Measurements from ENCODE around the gene TMEM91.
A peak's percentile ranks its signal among the peaks of the same experiment; 100 is the strongest.
"Not testable (repeated sequence)": the region's sequence is repeated elsewhere in the genome, so short reads cannot be mapped to it uniquely, and the experiment has no call there.

The TMEM91 gene

GRCh38 chr19:41376241-41376997 is at the start of gene TMEM91:
TMEM91 (plus strand) TSS chr19:41376533; CDS start chr19:41378310, 1,777 bp downstream.
- DNase-seq (ENCODE audit: low spot score), result no peak

DNA sequence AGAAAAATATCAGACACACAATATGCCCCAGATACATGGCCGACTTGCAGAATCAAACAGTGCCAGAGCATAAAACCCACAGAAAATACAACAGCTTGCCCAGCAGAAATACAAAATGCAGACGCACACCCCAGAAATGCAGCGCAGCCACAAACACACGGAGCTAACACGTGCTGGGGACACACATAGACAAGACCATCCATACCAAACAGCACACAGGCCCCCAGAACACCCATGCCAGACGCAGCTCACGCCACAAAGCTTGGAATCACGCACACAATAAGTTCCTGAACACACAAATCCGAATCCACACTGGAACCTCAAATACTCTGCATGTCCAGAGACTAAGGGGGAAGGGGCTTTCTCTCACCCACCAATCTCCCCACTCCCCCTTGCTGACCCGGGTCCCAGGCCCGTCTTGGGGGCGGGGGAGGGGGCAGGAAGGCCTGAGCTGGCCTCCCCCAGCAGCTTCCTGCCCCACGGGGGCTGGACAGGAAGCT is 49.2 kb upstream of the TMEM91 start:
- DNase-seq (ENCODE audit: low spot score), result no peak

- DNase-seq (ENCODE audit: low spot score), result no peak
Observed at GRCh38 chr19:41327576-41328156, 48.7 kb upstream of the TMEM91 start.

- no peak for DNase-seq (ENCODE audit: low spot score)
Observed at GRCh38 chr19:41328157-41328841, 48.0 kb upstream of the TMEM91 start.

DNA sequence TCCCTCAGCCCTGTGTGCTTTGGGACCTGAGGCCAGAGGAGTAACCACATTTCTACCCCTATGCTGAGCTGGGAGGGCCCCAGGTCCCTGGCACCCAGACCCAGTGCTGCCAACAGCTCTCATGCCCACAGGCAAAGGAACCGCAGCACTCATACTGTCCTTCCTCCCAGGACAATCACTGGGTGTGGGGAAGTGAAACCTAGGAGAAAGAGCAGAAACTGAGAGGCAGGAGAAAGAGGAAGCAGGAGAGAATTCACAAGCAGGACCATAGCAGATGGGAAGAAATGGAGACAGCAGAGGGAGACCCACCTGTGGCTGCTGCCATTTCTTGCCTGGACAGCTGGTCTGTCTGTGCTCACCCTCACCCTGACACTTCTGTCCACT is 47.5 kb upstream of the TMEM91 start:
- no peak for DNase-seq (ENCODE audit: low spot score)

DNA sequence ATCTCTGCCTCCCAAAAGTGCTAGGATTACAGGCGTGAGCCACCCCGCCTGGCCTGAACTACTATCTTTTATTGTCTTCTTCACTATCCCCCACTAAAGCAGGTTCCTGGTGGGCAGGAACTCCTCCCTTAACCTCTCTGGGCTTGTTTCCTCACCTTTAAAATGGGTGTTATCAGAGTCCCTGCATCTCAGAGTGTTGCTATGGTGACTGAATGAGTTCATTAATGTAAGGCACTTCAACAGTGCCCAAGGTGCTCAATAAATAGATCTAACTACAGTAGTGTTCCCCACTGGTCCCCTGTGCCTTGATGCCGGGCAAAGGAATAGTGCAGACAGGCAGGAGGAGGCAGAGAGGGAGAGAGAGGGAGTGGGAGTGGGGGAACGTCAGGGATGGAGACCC is 45.9 kb upstream of the TMEM91 start:
- DNase-seq (ENCODE audit: low spot score), result no peak

GRCh38 chr19:41330946-41331678 is 45.2 kb upstream of the TMEM91 start:
- DNase-seq (ENCODE audit: low spot score), result no peak

DNA sequence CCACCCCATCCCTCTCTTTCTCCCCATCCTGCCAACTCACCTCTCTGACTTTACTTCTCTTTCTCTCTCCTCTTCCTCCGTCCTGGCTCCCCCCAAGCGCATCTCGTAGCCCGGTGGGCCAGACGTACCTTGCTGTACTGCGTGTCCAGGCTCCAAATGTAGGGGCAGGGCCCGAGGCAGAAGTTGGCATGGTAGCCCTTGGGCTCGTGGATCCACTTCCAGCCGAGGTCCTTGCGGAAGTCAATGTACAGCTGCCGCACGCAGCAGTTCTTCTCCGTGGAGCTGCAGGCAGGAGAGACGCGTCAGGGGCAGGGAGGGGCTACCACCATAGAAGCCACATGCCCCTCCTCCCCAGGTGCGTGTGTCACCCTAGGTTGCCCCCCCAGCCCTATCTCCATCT is 44.3 kb upstream of the TMEM91 start:
- no peak for DNase-seq (ENCODE audit: low spot score)

DNA sequence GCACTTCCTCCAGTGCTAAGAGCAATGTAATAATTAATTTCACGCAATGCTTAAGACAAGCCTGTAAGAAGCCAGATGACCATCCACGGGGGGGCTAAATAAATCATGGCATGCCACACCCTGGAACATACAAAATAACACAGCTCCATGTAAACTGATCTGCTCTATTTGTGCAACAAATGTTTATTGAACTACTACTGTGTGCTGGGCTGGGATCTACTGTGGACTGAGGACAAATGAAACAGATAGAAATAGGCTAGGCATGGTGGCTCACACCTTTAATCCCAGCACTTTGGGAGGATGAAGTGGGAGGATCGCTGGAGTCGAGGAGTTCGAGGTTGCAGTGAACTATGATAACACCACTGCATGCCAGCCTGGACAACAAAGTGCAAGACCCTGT is 43.9 kb upstream of the TMEM91 start:
- no peak for DNase-seq (ENCODE audit: low spot score)

- DNase-seq (ENCODE audit: low spot score), result no peak
Observed at GRCh38 chr19:41334793-41335192, 41.5 kb upstream of the TMEM91 start.

- no peak for DNase-seq (ENCODE audit: low spot score)
Observed at GRCh38 chr19:41335467-41335866, 40.9 kb upstream of the TMEM91 start.

DNA sequence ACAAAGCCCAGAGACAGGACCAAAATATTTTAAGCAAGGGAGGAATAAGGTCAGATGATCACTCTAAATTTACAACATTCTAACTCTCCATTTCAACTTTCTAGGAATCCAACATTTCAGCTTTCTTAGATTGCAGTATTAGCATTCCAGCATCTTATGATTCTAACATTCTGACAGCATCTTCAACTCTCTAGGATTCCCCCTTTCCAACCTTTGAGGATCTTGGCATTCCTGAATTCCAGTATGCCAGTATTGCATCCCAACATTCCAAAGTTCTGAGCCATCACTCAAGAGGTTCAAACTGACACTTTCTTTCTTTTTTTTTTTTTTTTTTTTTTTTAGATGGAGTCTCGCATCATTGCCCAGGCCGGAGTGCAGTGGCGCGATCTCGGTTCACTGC is 36.4 kb upstream of the TMEM91 start:
- DNase-seq (ENCODE audit: low spot score), result no peak

DNA sequence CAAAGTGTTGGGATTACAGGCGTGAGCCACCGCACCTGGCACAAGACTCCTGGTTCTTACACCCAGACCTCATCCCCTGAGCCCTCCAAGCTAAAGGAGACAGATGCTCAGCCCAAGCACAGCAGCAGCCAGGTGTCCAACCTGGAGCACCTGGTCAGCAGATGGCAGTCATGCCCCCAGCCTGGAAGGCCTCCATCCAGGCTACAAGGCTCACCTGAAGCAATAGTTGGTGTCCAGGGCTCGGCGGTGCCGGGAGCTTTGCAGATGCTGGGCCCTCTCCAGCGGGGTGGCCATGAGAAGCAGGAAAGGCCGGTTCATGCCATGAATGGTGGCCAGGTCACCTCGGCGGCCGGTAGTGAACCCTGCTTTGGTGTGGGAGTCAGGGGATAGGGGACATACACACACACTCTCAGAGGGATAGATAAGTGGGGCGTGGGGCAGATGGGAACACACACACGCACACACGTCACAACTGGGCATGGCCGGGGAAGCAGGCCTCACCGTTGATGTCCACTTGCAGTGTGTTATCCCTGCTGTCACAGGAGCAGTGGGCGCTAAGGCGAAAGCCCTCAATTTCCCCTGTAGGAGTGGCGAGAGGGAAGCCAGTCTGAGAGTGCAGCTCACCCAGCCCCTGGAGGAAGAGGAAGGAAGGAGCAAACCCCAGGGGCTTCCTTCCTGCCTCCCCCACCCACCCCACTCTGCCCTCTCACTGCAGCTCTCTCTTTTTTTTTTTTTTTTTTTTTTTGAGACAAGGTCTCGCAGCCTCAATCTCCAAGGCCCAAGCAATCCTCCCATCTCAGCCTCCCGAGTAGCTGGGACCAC is 34.5 kb upstream of the TMEM91 start:
- DNase-seq (ENCODE audit: low spot score), result no peak

DNA sequence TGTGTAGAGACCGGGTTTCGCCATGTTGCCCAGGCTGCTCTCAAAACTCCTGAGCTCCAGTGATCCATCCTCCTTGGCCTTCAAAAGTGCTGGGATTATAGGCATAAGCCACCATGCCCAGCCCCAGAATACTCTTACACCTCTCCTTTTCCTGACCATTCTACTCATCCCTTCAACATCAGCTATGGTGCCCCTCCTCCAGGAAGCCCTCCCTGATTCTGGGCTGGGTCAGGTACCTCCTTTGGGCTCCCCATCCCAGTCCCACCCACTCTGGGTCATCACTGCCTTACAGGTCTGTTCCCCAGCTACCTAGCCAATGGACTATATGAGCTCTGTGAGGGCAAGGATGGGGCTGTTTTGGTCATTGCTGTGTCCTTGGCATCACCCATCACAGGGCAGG is 32.2 kb upstream of the TMEM91 start:
- DNase-seq (ENCODE audit: low spot score), result no peak

- not testable (repeated sequence) for DNase-seq (ENCODE audit: low spot score)
Observed at GRCh38 chr19:41346916-41347315, 29.4 kb upstream of the TMEM91 start.

- peak; percentile 39 for DNase-seq (ENCODE audit: low spot score)
Observed at GRCh38 chr19:41350735-41351338, 25.5 kb upstream of the TMEM91 start.

DNA sequence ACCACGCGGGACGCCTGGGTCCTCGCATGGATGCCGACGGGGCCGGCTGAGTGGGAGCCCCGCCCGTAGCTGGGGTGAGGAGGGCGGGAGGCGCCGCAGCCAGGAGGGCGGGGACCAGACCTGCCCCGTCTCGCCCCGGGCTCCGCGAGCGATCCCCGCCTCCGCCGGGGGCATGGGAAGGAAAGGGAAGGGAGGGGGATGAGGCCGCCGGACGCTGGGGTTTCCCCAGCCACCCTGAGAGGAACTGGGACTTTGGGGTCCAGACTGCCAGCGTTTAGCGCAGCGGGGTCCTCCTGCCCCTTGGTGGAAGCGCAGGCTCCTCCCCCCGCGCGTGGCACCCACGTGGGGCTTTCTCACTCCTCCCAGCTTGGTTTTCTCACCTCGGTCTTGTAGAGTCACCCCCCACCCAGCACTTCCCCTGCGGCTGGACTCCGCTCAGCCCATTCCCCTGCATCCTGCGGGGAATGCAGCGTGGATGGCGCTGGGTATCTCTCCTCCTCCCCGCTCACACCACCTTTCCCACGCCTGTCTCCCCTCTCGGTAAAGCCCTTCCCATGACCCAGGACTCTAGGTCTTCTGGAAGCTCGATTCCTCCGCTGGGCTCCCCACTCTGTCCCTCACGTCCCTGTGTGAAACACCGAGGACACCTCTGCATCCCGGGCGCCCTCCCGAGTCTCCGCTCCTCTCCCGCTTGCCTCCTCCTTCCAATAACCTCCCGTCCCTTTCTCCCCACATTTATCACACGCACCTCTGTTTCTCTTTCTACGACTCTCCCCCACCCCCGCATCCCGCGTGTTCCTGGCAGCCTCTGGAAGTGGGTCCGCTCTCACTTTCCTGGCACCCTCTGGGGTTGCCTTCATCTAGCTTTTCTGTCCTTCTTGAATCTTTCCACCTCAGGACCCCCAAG is 24.7 kb upstream of the TMEM91 start:
- peak; percentile 60 for DNase-seq (ENCODE audit: low spot score)

- no peak for DNase-seq (ENCODE audit: low spot score)
Observed at GRCh38 chr19:41352279-41352608, 24.1 kb upstream of the TMEM91 start.

- DNase-seq (ENCODE audit: low spot score), result peak; percentile 54
Observed at GRCh38 chr19:41352609-41353465, 23.5 kb upstream of the TMEM91 start.

Measured in hematopoietic multipotent progenitor cell treated with erythropoietin and hydrocortisone succinate and interleukin-3 and kit ligand, for 15 days (in vitro differentiated cells).